ENCODE data around the gene MAPK4.
"Not testable (repeated sequence)": the region's sequence is repeated elsewhere in the genome, so short reads cannot be mapped to it uniquely, and the experiment has no call there.

MAPK4 gene

GRCh38 chr18:50695431-50696176 lies 135.7 kb downstream of the MAPK4 start:
- DNase-seq = no peak

GRCh38 chr18:50696436-50696835 lies 136.5 kb downstream of the MAPK4 start:
- DNase-seq = no peak

- DNase-seq = no peak
Measured at GRCh38 chr18:50696929-50697328, 137.0 kb downstream of the MAPK4 start.

GRCh38 chr18:50697509-50697908 lies 137.6 kb downstream of the MAPK4 start:
- DNase-seq = no peak

GRCh38 chr18:50700245-50701165 lies 140.6 kb downstream of the MAPK4 start:
- no peak for DNase-seq

- DNase-seq = no peak
Measured at GRCh38 chr18:50704357-50704940, 144.6 kb downstream of the MAPK4 start.

GRCh38 chr18:50706199-50706598 lies 146.3 kb downstream of the MAPK4 start:
- no peak for DNase-seq

GRCh38 chr18:50706651-50707050 lies 146.8 kb downstream of the MAPK4 start:
- no peak for DNase-seq

- not testable (repeated sequence) for DNase-seq
Measured at GRCh38 chr18:50707297-50707696, 147.4 kb downstream of the MAPK4 start.

- DNase-seq = no peak
Measured at GRCh38 chr18:50707855-50708469, 148.1 kb downstream of the MAPK4 start.

- no peak for DNase-seq
Measured at GRCh38 chr18:50709193-50709592, 149.3 kb downstream of the MAPK4 start.

GRCh38 chr18:50711386-50711785 lies 151.5 kb downstream of the MAPK4 start:
- no peak for DNase-seq

- DNase-seq = no peak
Measured at GRCh38 chr18:50715919-50716318, 156.0 kb downstream of the MAPK4 start.

- DNase-seq = no peak
Measured at GRCh38 chr18:50716902-50717301, 157.0 kb downstream of the MAPK4 start.

GRCh38 chr18:50717563-50717962 lies 157.7 kb downstream of the MAPK4 start:
- DNase-seq = no peak

GRCh38 chr18:50719471-50720324 lies 159.8 kb downstream of the MAPK4 start:
- no peak for DNase-seq

- no peak for DNase-seq
Measured at GRCh38 chr18:50720325-50720674, 160.4 kb downstream of the MAPK4 start.

- no peak for DNase-seq
Measured at GRCh38 chr18:50721006-50721405, 161.1 kb downstream of the MAPK4 start.

GRCh38 chr18:50721451-50722120 lies 161.7 kb downstream of the MAPK4 start:
- DNase-seq = no peak

- DNase-seq = no peak
Measured at GRCh38 chr18:50722311-50722710, 162.4 kb downstream of the MAPK4 start.

GRCh38 chr18:50724751-50725151 lies 164.9 kb downstream of the MAPK4 start:
- no peak for DNase-seq

Measured in activated gamma-delta T cell (primary cell).